T47D (cell line): Measurements from ENCODE around the gene SLAIN1.
"Not testable (repeated sequence)": the region's sequence is repeated elsewhere in the genome, so short reads cannot be mapped to it uniquely, and the experiment has no call there.

ENCODE experiments used
- DNase-seq, 2 experiments: peaks; one replicate each; pipeline versions ENCODE4 v3.0.0 to v3.0.0-alpha.2; 2011 to 2012; ENCODE audit warnings: low read depth in 1 of 2, low spot score in 1 of 2
- JUND ChIP-seq: IDR thresholded peaks from 2 replicates; pipeline ENCODE4 v1.6.1; 2012; ENCODE audit warnings: low read depth
- in situ Hi-C: cut with HindIII; loops from 2 replicates; pipeline ENCODE4 v1.10.0; 2016; ENCODE audit warnings: low sequenced_read_pairs, low pct_unique_long_range_greater_than_20kb

SLAIN1 gene

DNA sequence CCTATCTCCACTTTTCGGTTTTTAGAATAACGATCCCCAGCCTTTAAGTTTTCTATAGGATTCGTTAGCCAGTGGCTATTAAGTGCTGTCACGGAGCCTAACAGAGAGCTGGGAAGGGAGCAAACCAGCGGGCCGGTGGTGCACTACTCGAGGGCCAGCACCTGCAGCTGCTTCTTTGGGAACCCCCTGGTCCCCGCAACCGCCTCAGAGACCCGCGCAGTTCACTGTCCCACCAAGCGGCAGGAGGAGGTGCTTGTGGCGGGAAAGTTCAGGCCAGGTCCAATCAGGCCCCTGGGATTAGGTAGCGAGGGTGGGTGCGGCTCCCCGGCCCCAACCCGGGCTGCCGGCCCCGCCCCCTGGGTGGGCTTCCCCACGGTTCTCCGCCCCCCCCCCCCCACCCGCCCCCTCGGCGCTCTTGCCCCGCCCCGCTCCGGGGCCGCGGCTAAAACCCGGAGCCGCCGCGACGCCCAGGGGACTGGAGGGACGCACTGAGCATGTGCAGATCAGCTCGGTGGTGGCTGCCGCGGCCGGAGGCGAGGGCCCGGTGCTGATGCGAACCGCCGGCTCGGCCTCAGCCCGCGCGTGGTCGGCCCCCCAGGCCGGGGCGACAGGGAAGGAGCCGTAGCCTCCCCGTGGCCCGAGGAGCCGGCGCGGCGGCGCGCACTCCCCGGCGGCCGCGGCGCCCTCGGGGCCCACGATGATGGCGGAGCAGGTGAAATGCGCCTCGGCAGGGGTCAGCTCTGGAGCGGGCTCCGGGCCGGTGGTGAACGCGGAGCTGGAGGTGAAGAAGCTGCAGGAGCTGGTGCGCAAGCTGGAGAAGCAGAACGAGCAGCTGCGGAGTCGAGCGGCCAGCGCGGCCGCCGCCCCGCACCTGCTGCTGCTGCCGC lies at the start of gene SLAIN1:
Gene SLAIN1, plus strand, starts transcription at position 471 of the 887 bp plus-strand sequence. Its CDS starts 227 bp downstream, at position 698.
- TF ChIP-seq JUND = no peak
- in situ Hi-C loops = no loop called here
- no peak for DNase-seq

DNA sequence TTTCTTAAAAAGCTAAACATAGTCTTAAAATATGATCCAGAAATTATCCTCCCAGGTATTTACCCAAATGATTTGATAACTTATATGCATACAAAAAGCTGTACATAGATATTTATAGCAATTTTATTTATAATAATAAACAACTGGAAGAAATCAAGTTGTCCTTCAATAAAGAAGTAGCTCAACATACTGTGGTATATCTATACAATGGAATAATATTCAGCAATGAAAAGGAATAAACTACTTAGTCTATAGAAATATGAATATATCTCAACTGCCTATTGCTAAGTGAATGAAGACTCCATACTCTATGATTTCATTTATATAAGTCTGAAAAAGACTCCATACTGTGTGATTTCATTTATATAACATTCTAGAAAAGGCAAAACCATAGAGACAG lies 47.1 kb upstream of the SLAIN1 start:
- TF ChIP-seq JUND = no peak
- DNase-seq = no peak
- in situ Hi-C loops = no loop called here

DNA sequence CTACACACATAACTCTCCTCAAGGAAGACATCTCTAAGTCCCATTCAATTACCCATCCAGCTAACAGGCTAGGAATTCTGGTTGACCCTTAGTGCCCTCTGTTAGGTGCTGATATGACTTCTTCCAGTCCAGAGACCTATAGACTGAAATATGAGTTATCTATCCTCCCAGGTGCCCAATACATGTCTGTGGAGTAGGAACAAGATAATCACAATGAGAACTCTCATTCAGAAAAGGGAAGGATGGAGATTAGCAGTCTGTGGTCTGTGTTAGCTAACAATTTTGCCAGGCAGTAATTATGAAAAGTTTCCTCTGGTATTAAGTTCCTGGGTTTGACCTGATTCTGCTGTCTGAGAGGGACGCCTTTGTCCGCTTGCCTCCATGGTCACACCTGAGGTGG lies 44.2 kb upstream of the SLAIN1 start:
- DNase-seq = no peak

DNA sequence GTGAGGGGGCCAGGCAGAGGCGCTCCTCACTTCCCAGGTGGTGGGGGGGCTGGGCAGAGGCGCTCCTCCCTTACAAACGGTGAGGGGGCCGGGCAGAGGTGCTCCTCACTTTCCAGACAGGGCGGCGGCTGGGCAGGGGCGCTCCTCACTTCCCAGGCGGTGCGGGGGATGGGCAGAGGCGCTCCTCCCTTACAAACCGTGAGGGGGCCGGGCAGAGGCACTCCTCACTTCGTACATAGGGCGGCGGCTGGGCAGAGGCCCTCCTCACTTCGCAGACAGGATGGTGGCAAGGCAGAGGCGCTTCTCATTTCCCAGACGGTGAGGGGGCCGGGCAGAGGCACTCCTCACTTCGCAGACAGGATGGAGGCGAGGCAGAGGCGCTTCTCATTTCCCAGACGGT lies 37.5 kb upstream of the SLAIN1 start:
- DNase-seq, in situ Hi-C loops: not testable (repeated sequence)

More for the DNA sequence above, 44.2 kb upstream of the SLAIN1 start:
- TF ChIP-seq JUND = no peak
- in situ Hi-C loops = no loop called here

DNA sequence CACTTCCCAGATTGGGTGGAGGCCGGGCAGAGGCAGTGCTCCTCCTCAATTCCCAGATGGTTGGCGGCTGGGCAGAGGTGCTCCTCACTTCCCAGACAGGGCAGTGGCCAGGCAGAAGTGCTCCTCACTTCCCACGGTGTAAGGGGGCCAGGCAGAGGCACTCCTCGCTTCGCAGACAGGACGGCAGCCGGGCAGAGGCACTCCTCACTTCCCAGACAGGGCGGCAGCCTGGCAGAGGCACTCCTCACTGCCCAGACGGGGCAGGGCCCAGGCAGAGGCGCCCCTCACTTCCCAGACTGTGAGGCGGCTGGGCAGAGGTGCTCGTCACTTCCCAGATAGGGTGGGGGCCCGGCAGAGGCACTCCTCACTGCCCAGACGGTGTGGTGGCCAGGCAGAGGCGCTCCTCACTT lies 36.6 kb upstream of the SLAIN1 start:
- no peak for TF ChIP-seq JUND
- no peak for DNase-seq
- in situ Hi-C loops = no loop called here

DNA sequence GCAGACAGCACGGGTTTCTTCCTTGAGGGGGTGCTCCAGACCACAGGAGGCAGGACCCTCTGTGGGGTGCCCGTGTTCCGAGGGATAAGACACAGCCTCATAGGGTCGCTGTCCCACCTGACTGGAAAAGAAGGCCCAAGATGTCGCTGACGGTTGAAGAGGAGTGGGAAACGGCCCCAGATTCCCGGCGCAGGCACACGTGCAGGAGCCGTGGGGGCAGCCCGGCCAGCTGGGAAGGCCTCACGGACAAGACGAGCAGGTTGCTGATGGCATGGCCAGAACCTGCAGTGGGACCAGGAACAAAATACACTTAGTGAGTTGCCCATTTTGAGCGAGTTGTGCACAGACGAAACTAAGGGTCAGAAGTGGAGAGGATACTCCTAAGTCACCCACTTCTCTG lies 35.2 kb upstream of the SLAIN1 start:
- in situ Hi-C loops = not testable (repeated sequence)

DNA sequence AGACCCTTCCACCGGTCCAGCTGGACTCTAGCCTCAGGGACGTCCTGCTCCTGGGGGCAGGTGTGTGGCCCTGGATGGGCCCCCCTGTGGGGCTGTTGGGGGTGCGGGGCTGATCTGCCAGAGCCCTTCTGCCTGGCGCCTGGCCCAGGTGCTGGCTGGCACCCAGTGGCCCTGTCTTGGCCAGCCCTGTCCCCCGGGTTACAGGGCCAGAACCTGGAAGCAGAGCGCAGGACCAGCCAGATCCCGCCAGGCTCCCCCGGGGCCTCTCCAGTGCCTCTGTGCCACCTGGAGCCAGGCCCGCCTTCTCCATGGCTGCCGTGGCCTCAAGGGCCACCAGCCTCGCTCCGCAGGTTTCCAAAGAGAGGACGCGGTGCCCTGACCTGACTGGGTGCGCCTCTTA lies 34.7 kb upstream of the SLAIN1 start:
- in situ Hi-C loops, DNase-seq: not testable (repeated sequence)

More for the DNA sequence above, 35.2 kb upstream of the SLAIN1 start:
- DNase-seq = not testable (repeated sequence)

DNA sequence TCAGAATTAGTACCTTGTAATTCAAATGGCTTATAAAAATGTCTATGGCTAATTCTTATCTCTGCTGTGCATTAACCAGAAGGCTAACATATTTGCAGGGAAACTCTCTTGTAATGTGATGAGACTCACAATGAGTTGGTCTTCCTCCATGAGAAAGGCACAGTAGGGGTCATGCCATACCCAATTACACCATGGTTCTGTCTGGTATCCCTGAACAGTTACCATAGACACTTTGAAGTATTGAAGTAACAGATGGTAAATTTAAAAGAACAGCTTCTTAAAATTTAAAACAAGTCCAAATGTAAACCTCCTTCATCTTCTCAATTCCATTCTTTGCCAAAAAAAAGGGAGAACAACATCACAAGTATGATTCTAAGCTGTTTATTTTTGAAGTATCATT lies 22.6 kb upstream of the SLAIN1 start:
- DNase-seq = no peak
- TF ChIP-seq JUND = no peak
- in situ Hi-C loops = no loop called here

DNA sequence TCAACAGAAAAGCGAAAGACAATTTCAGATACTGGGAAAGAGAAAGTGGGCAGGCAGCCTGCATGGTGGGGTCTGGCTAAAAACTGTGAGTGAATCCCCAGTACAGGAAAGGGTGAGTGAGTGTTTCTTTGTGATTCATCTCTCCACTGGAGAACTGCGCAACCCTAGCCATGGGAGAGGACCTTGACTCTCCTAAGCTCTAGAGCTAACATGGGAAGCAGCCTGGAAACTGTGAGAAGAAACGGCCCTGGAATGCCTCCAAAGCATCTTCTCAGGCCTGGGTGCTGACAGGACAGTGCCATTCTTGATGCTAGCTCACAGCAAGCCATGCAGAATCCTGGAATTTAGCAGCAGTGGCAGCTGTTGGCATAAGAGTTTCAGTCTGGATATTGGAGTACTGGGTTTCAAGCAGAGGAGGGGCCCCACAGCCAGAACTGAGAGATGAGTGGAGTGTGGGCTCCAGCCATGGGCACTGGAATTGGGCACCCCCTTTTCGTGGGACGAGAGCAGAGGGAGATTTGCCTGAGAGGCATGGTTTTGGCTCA lies 18.7 kb upstream of the SLAIN1 start:
- TF ChIP-seq JUND = no peak
- in situ Hi-C loops = no loop called here
- no peak for DNase-seq

DNA sequence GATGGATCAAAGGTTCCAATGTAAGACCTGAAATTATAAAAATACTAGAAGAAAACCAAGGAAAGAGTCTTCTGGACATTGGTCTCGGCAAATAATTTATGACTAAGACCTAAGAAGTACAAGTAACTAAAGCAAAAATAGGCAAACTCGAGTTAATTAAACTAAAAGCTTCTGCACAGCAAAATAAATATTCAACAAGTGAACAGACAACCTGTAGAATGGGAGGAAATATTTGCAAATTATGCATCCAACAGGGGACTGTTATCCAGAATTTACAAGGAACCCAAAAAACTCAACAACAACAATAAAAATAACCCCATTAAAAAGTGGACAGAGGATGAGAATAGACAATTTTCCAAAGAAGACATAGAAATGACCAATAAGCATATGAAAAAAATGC lies 9.7 kb upstream of the SLAIN1 start:
- in situ Hi-C loops = no loop called here
- no peak for TF ChIP-seq JUND
- DNase-seq = no peak

DNA sequence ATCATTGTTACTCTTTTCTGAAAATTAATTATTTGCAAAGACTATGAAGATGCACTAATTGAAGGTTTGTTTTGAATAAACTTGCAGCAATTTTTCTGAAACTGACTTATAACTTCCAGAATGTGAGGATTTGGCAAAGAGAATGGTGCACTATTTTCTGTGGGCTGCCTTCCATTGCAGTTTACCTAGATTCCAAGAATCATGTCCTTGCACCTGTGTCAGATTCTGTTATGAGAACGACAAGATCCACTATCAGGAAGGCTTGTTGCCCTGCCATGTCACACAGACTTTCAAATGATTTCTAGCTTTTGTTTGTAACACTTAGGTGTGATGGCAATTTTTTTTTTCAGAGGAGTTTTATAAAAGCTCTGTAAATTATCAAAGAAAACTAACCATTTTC lies 5.6 kb upstream of the SLAIN1 start:
- DNase-seq = no peak
- no peak for TF ChIP-seq JUND
- in situ Hi-C loops = no loop called here

DNA sequence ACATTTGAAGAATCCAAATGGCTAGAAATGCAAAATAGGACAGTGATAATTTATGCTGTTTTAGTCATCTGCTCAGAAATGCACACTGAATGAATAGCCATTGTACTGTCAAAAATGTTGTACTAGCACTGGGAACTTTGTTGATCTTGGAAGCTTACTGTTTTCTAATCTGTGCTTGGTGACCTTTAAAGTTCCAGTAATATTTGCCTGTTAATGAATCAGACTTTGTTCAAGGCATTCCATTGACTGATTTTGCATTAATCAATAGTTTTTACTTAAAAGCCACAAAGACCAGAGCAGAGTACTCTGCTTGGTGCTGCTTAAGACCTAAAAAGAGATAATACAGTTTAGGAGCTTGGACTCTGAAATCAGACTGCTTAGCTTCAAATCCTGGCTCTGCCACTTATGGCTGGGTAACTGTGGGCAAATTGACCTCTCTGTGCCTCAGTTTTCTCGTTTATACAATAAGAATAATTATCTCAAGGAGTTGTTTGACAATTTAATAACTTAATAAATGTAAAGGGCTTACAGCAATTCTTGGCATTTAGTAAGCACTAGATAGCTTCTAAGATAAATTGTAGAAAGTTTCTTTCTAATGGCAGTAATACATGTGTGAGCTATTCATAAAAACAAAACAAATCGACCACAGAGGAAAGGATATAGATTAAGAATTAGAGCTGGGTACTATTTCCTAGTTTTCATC lies 4.6 kb upstream of the SLAIN1 start:
- DNase-seq = no peak

DNA sequence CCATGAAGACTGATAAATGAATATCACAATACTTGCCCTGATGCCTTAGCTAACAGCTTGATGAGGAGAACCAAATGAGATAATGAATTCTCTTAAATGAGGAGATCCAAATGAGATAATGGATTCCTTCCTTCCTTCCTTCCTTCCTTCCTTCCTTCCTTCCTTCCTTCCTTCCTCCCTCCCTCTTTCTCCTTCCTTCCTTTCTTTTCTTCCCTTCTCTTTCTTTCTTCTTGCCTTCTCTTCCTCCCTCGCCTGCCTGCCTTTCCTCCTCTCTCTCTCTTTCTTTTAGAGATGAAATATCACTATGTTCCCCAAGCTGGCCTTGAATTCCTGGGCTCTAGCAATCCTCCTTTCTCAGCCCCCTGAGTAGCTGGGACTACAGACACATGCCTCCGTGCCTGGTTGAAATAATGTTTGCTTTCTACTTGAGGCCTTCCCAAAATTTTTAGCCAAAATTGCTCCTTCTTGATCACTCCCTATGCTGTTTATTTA lies 4.0 kb upstream of the SLAIN1 start:
- no peak for TF ChIP-seq JUND
- in situ Hi-C loops = no loop called here
- no peak for DNase-seq

More for the DNA sequence above, 4.6 kb upstream of the SLAIN1 start:
- TF ChIP-seq JUND = no peak
- in situ Hi-C loops = no loop called here
